Neural crest cell (in vitro differentiated cells): ENCODE measurements around the gene MOSPD3. TPM values are rescaled to one million over a fixed set of nuclear protein-coding genes. Genes with fewer than 3 reads are reported as not detected.
A peak's percentile ranks its signal among the peaks of the same experiment; 100 is the strongest.

Source experiments
- DNase-seq: peaks from one replicate; pipeline ENCODE4 v3.0.0; 2021; ENCODE audit warnings: low read depth, mixed read lengths, low spot score
- H3K27ac Mint-ChIP-seq: one replicate; pipeline ENCODE4 v1.8.0; 2021; ENCODE audit warnings: mild to moderate bottlenecking, mixed read lengths; ENCODE audit not compliant: unreplicated experiment
- H3K27me3 Mint-ChIP-seq: 2 replicates; pipeline ENCODE4 v1.8.0; 2021; ENCODE audit warnings: low read depth, mild to moderate bottlenecking, mixed read lengths
- H3K36me3 Mint-ChIP-seq: 2 replicates; pipeline ENCODE4 v1.8.0; 2021; ENCODE audit warnings: low read depth, mild to moderate bottlenecking, mixed read lengths
- H3K4me1 Mint-ChIP-seq: 2 replicates; pipeline ENCODE4 v1.8.0; 2021; ENCODE audit warnings: mixed read lengths
- H3K4me3 Mint-ChIP-seq: one replicate; pipeline ENCODE4 v1.8.0; 2021; ENCODE audit warnings: mild to moderate bottlenecking, mixed read lengths
- H3K9me3 Mint-ChIP-seq: 2 replicates; pipeline ENCODE4 v1.8.0; 2021; ENCODE audit warnings: mixed read lengths
- total RNA-seq: library from RNA; stranded (reverse); gene quantifications from 2 replicates; pipeline ENCODE4 v1.2.1, GENCODE V29; 2021
- TF ChIP-seq, protein P1 (sequence below): fragments of 200-600 bp; sonication (generic); conservative IDR thresholded peaks from 2 replicates; pipeline ENCODE4 v1.5.0; 2021; ENCODE audit warnings: antibody characterized with exemption, mild to moderate bottlenecking

MOSPD3 gene
- total RNA-seq, 1 donor from 2014 or later, result 24.3 TPM

DNA sequence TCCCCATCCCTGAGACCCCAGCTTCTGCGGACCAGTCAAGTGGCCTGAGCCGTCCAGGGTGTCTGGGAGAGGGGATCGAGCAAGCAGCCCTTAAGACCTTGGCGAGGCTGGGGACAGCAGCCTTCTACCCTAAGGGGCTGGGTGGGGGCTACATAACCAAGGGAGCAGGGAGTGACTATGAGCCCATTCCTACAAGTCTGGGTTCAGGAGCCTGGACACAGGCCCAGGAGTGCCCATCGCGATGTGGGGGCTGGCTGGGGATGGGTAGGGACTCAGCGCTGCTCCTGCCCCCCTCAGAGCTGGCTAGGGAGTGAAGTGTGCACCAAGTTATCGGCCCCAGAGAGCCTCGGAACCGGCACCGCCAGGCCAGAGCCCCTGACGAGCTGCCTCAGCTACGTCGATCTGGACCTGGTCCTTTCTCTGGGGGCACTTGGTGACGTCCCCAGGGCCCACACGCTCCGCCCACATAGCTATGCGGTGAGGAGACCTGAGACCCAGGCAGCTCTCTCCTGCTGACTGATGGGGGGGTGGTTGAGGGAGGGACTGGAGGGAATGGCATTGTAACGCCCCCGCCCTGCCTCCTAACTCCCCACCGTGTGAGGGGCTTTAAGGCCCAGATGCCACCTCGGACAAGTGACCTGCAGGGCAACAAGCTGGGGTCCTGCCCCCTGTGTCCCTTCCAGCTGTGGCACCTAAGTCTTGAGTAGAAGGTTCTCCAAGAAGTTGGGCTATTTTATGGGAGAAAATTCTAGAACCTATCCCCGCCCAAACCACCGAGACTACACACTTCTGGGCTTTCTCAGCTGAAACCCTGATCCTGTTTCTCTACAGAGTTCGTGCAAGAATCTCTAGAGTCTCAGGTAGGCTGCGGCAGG, 41.1 kb upstream of the MOSPD3 start:
- H3K27ac Mint-ChIP-seq, result no peak overlapping the region
- DNase-seq, result no peak
- TF ChIP-seq, protein P1, sequence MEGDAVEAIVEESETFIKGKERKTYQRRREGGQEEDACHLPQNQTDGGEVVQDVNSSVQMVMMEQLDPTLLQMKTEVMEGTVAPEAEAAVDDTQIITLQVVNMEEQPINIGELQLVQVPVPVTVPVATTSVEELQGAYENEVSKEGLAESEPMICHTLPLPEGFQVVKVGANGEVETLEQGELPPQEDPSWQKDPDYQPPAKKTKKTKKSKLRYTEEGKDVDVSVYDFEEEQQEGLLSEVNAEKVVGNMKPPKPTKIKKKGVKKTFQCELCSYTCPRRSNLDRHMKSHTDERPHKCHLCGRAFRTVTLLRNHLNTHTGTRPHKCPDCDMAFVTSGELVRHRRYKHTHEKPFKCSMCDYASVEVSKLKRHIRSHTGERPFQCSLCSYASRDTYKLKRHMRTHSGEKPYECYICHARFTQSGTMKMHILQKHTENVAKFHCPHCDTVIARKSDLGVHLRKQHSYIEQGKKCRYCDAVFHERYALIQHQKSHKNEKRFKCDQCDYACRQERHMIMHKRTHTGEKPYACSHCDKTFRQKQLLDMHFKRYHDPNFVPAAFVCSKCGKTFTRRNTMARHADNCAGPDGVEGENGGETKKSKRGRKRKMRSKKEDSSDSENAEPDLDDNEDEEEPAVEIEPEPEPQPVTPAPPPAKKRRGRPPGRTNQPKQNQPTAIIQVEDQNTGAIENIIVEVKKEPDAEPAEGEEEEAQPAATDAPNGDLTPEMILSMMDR, result no peak
- no peaks in the 10 kb centered on the region for H3K36me3 Mint-ChIP-seq
- peaks cover 24% of the 10 kb centered on the region for H3K27me3 Mint-ChIP-seq
- peaks cover 34% of the 10 kb centered on the region for H3K4me1 Mint-ChIP-seq
- peak overlapping the region; percentile 57 for H3K4me3 Mint-ChIP-seq
- no peaks in the 10 kb centered on the region for H3K9me3 Mint-ChIP-seq

DNA sequence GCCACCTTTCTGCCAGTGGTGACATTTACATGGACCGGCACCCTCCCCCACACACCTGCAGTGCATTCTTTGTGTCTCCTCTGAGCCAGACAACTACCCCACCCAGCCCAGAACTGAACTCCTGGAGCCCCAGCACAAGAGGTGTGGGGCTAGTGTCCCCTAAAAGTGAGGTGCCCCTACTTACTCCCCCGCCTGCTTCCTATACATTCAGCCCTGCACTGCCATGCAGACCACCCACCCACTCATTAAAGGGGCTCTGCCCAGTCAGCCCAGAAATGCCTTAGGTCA, 40.6 kb upstream of the MOSPD3 start:
- H3K27me3 Mint-ChIP-seq, result peaks cover 24% of the 10 kb centered on the region
- H3K4me3 Mint-ChIP-seq, result peak overlapping the region; percentile 83

DNA sequence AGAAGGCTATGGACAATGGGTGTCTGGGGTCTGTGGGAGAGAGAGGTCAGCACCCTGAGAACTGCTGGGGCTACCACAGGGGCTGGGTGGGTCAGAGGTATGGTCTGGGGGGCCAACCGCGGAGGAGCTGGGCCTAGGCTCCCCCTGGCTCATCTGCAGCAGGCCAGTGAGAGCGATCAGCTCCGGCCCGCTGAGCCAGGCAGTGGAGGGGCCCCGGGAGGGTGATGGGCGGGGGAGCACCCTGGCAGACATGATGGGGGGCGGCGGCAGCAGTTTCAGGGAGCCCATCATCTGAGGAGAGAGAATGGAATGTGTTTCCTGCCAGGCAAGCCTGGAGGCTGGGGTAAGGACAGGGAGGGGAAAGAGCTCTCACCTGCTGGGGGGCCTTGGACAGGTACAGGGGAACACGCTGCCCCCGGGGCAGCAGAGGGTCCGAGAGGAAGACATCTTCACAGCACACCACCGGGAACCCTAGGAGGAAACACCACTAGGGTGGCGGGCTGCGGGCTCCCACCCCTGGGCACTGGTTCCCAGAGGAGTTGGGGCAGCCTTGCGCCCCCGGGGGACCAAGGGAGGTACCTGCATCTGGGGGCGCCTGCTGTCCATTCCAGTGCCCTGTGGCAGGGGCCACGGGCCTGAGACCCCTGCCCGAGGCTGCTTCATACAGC, 39.9 kb upstream of the MOSPD3 start:
- H3K36me3 Mint-ChIP-seq, result no peaks in the 10 kb centered on the region
- no peak for DNase-seq
- no peaks in the 10 kb centered on the region for H3K9me3 Mint-ChIP-seq
- peak overlapping the region; percentile 83 for H3K4me3 Mint-ChIP-seq
- peaks cover 24% of the 10 kb centered on the region for H3K27me3 Mint-ChIP-seq
- TF ChIP-seq, protein P1, result no peak
- H3K4me1 Mint-ChIP-seq, result peaks cover 25% of the 10 kb centered on the region
- no peak overlapping the region for H3K27ac Mint-ChIP-seq

More for the DNA sequence above, 40.6 kb upstream of the MOSPD3 start:
- H3K4me1 Mint-ChIP-seq, result peaks cover 31% of the 10 kb centered on the region
- no peak overlapping the region for H3K27ac Mint-ChIP-seq
- H3K36me3 Mint-ChIP-seq, result no peaks in the 10 kb centered on the region
- TF ChIP-seq, protein P1, result no peak
- H3K9me3 Mint-ChIP-seq, result no peaks in the 10 kb centered on the region
- no peak for DNase-seq

DNA sequence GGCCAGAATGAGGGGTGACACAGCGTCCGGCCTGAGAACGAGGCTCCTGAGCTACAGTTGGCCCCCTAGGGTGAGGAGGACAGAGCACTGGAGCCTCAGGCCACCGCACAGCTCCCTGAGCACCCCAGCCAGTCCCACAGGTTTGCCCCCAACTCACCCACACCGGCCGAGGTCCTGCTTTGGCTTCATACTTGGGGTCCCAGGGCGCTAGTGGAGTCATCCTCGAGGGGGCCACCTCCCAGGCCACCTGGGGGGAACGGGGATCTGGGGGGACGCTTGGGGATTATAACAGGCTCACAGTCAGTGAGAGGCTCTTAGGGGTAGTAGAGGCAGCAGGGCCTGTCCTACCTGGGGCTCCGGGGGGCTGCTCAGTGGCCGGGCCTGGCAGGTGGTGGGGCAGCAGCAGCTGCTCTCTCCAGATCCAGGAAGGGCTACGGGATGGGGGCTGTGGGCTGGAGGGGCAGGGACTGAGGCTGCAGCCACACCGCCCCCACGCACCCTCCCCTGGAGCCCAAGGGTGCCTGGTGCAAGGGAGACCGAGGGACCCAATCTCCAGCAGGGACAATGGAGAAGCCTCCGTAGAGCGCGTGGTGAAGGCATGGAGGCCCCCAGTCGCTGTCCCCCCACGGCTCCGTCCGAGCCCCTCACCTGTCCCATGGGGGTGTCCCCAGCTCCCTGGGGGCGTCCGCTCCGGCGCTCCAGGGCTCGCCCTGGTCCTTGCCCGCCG, 39.2 kb upstream of the MOSPD3 start:
- Mint-ChIP-seq H3K9me3 (no peaks in the 10 kb centered on the region), H3K27me3 (peaks cover 24% of the 10 kb centered on the region), H3K4me3 (no peak overlapping the region), H3K36me3 (no peaks in the 10 kb centered on the region), H3K4me1 (peaks cover 18% of the 10 kb centered on the region), H3K27ac (no peak overlapping the region)
- no peak for DNase-seq
- TF ChIP-seq, protein P1, result no peak

DNA sequence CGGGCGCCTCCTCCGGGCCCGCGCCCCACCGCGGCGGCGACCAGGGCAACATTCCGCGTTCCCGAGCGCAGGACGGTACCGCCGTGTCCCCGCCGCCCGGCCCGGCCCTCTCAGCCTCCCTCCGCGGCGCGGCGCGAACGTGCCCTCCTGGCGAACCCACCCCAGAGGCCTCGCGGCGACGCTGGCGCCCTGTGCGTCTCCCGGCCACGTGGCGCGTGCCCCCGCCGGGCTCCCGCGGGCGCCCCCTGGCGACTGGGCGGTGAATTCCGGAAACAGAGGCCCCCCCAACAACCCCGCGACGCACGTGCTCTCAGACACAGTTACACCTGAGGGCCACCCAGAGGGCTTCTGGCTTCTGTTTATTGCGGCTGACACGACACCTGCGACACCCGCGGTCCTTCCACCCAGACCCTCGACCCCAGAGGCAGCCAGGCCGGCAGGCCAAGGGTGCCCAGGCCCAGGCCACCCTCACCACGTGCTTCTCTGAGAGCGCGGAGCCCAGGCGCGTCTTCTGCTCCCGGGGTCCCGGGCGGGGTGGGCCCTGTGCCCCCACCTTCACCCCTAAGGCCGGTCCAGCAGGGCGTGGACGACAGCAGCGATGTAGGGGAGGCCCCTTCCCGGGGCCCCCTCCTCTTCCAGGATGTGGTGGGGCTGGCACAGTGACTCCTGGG, 38.5 kb upstream of the MOSPD3 start, which contains the start of gene SAP25:
TSS of gene SAP25 (minus strand) at position 210 of the 671 bp plus-strand sequence. CDS start at position 52, 158 bp downstream.
- peaks cover 22% of the 10 kb centered on the region for H3K27me3 Mint-ChIP-seq
- H3K4me1 Mint-ChIP-seq, result peaks cover 12% of the 10 kb centered on the region
- DNase-seq, result no peak
- no peaks in the 10 kb centered on the region for H3K9me3 Mint-ChIP-seq
- H3K27ac Mint-ChIP-seq, result no peak within 1 kb of the TSS
- H3K36me3 Mint-ChIP-seq, result no peaks in the 10 kb centered on the region
- TF ChIP-seq, protein P1, result no peak
- H3K4me3 Mint-ChIP-seq, result no peak within 1 kb of the TSS
